Colonic mucosa (tissue), 4 donors: ENCODE results near the gene MS4A15. TPM values are rescaled to one million over a fixed set of nuclear protein-coding genes. Genes with fewer than 3 reads are reported as not detected.

Source experiments
- DNase-seq: peaks from one replicate; pipeline ENCODE4 v3.0.0-alpha.2; 2020
- H3K27ac ChIP-seq: fragments of 200-600 bp; one replicate; pipeline ENCODE4 v1.8.0; 2021
- H3K27me3 ChIP-seq: fragments of 200-600 bp; one replicate; pipeline ENCODE4 v1.8.0; 2021
- H3K36me3 ChIP-seq: fragments of 200-600 bp; one replicate; pipeline ENCODE4 v1.8.0; 2021
- H3K4me1 ChIP-seq: fragments of 200-600 bp; one replicate; pipeline ENCODE4 v1.8.0; 2021; ENCODE audit warnings: mild to moderate bottlenecking
- H3K4me3 ChIP-seq: fragments of 200-600 bp; one replicate; pipeline ENCODE4 v1.8.0; 2021
- H3K9ac ChIP-seq, 2 donors: one replicate each; pipeline ENCODE4 v1.7.0; 2013; ENCODE audit warnings: control low read depth in 2 of 2, low read depth in 2 of 2, low read length in 2 of 2
- H3K9me3 ChIP-seq: fragments of 200-600 bp; one replicate; pipeline ENCODE4 v1.8.0; 2021
- CTCF ChIP-seq: fragments of 200-600 bp; IDR thresholded peaks from one replicate; pipeline ENCODE4 v1.8.0; 2022; ENCODE audit warnings: antibody characterized with exemption, mild to moderate bottlenecking
- intact Hi-C: fragments of 100-400 bp; cut with DNase I; formaldehyde crosslinking; loops from one replicate; pipeline ENCODE4 v1.14.1; 2022
- total RNA-seq, 2 donors: library from RNA; stranded (reverse); fragmentation: NEBNext Ultra II Directional in 1 of 2; extraction: Animal tissue kit (Norgen Biotek cat#: 25700) in 1 of 2; gene quantifications; one replicate each; pipeline ENCODE4 v1.2.1, GENCODE V29; 2021
- donor health status: healthy.
- donor health status: DM: no; HTN: no; CAD: no.
- donor health status: DM: no; HTN: no; CAD: no.

Gene MS4A15
- total RNA-seq, 2 donors from 2014 or later: 0.13 TPM; not detected in 1

DNA sequence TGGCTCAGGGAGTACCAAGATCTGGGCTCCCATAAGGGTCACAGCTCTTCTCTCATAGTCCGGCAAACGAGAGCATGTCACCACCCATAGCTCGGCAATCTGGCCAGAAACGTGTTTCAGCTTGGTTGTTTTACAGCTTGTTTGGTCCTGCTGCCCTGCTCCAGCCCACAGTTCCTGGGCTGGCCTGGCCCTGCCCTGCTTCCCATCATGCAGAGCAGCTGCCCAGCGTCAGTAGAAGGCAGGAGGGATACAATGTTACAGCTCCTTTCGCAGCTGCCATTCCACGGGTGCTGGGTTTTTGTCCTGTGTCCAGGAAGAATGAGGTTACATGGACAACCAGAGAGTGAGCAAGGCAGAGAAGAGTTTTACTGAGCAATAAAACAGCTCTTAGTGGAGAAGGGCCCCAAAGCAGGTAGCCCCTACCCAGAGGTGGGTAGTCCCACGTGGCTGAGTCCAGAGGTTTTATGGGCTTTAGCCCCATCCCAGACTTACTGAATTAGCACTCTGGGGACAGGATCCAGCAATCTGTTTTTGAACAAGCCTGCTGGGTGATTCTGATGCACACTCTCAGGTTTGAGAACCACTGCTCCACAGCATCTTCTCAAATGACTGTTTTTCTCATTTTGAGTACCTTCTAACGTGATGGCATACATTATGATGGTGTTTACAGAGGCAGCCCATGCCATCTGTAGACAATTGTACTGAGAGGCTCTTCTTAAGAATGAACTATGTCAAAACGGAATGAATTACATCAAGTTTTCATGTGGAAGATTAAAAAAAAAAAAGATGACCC, 37.9 kb upstream of the MS4A15 start:
- Histone ChIP-seq H3K9ac (peak overlapping the region in 1 of 2 donors; percentile 29), H3K4me1 (peaks cover 2% of the 10 kb centered on the region), H3K36me3 (no peaks in the 10 kb centered on the region), H3K4me3 (no peak overlapping the region), H3K9me3 (no peaks in the 10 kb centered on the region), H3K27ac (peak overlapping the region; percentile 73), H3K27me3 (peaks cover 6% of the 10 kb centered on the region)
- DNase-seq: peak; percentile 52
- TF ChIP-seq CTCF: no peak
- intact Hi-C loops: no loop called here

DNA sequence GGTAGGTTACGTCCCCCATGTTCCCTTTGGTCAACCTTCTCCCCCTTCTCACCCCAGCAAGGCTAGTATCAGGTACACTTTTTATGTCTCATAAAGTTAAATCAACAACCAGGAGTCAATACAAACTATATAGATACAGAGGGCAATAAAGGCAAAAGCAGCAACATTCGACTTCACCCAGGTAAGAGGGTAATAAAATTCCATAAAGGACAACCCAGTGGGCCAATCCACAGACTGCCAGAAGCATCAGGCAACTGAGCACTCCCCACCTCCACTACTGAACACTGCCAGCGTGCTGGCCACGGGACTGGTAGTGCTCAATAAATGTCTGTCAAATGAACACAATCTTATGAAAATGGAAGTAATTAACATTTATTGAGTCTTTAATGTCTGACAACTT, 37.3 kb upstream of the MS4A15 start:
- peak overlapping the region; percentile 41 for H3K27ac ChIP-seq
- no peak overlapping the region for H3K9ac ChIP-seq
- intact Hi-C loops: no loop called here
- H3K4me1 ChIP-seq: peaks cover 2% of the 10 kb centered on the region
- no peaks in the 10 kb centered on the region for H3K9me3 ChIP-seq
- H3K4me3 ChIP-seq: no peak overlapping the region
- H3K36me3 ChIP-seq: no peaks in the 10 kb centered on the region
- DNase-seq: peak; percentile 82
- peaks cover 6% of the 10 kb centered on the region for H3K27me3 ChIP-seq
- no peak for TF ChIP-seq CTCF

GRCh38 chr11:60720460-60720859, 36.2 kb upstream of the MS4A15 start:
- Histone ChIP-seq H3K36me3 (no peaks in the 10 kb centered on the region), H3K27me3 (peaks cover 6% of the 10 kb centered on the region), H3K9me3 (no peaks in the 10 kb centered on the region), H3K27ac (no peak overlapping the region), H3K4me1 (peaks cover 2% of the 10 kb centered on the region), H3K9ac (no peak overlapping the region), H3K4me3 (no peak overlapping the region)
- no peak for DNase-seq
- no peak for TF ChIP-seq CTCF
- intact Hi-C loops: no loop called here

- no peak within 1 kb of the TSS for H3K9ac ChIP-seq
- H3K4me3 ChIP-seq: no peak within 1 kb of the TSS
- peaks cover 6% of the 10 kb centered on the region for H3K27me3 ChIP-seq
- no peaks in the 10 kb centered on the region for H3K36me3 ChIP-seq
- intact Hi-C loops: no loop called here
- TF ChIP-seq CTCF: no peak
- no peaks in the 10 kb centered on the region for H3K9me3 ChIP-seq
- no peak within 1 kb of the TSS for H3K27ac ChIP-seq
- H3K4me1 ChIP-seq: peaks cover 2% of the 10 kb centered on the region
- no peak for DNase-seq
These were observed 32.2 kb upstream of the MS4A15 start, which contains the start of gene MS4A18 for GRCh38 chr11:60724420-60724819. MS4A18 (plus strand) TSS chr11:60724720.

- no peaks in the 10 kb centered on the region for H3K9me3 ChIP-seq
- H3K4me3 ChIP-seq: no peak overlapping the region
- H3K9ac ChIP-seq: no peak overlapping the region
- no peaks in the 10 kb centered on the region for H3K4me1 ChIP-seq
- no peaks in the 10 kb centered on the region for H3K36me3 ChIP-seq
- H3K27ac ChIP-seq: no peak overlapping the region
- no peak for DNase-seq
- intact Hi-C loops: no loop called here
- peaks cover 6% of the 10 kb centered on the region for H3K27me3 ChIP-seq
- no peak for TF ChIP-seq CTCF
These were observed 31.1 kb upstream of the MS4A15 start for GRCh38 chr11:60725592-60725991.
